Activated CD8-positive, alpha-beta T cell treated with anti-CD3 and anti-CD28 coated beads, Interleukin-2, amount 10 ng/mL, durations not matched to agents 7 days and 5 days (primary cell): ENCODE data around the gene AKAP13. TPM values are rescaled to one million over a fixed set of nuclear protein-coding genes. Genes with fewer than 3 reads are reported as not detected.
A peak's percentile ranks its signal among the peaks of the same experiment; 100 is the strongest.

Source experiments
- ATAC-seq: fragments of 150-1000 bp; cut with Tn5 transposase; one replicate; pipeline ENCODE4 v1.10.0; 2021; ENCODE audit warnings: moderate library complexity
- CTCF ChIA-PET: fragments of 350-600 bp; sonication (Branson Sonifier 250); formaldehyde crosslinking; loops from one replicate; lab custom pipeline; 2021; ENCODE audit warnings: antibody characterized with exemption; lab: Charles Lee
- POLR2A ChIA-PET: fragments of 350-600 bp; sonication (Branson Sonifier 250); formaldehyde crosslinking; loops from one replicate; lab custom pipeline; 2021; ENCODE audit warnings: antibody characterized with exemption; lab: Charles Lee
- DNase-seq: peaks from one replicate; pipeline ENCODE4 v3.0.0-alpha.2; 2020
- H3K27ac Mint-ChIP-seq: one replicate; pipeline ENCODE4 v1.8.0; 2021; ENCODE audit warnings: mild to moderate bottlenecking, mixed read lengths
- H3K27me3 Mint-ChIP-seq: one replicate; pipeline ENCODE4 v1.8.0; 2021; ENCODE audit warnings: low read depth, mixed read lengths
- H3K36me3 Mint-ChIP-seq: one replicate; pipeline ENCODE4 v1.8.0; 2021; ENCODE audit warnings: low read depth, mixed read lengths
- H3K4me1 Mint-ChIP-seq: one replicate; pipeline ENCODE4 v1.8.0; 2021; ENCODE audit warnings: low read depth, mixed read lengths
- H3K4me3 Mint-ChIP-seq: one replicate; pipeline ENCODE4 v1.8.0; 2021; ENCODE audit warnings: mild to moderate bottlenecking, mixed read lengths
- H3K9me3 Mint-ChIP-seq: one replicate; pipeline ENCODE4 v1.8.0; 2022; ENCODE audit warnings: mixed read lengths; ENCODE audit not compliant: insufficient read depth
- total RNA-seq, 2 experiments: library from RNA; stranded (reverse); gene quantifications; one replicate each; pipeline ENCODE4 v1.2.3, GENCODE V29; 2021

The AKAP13 gene
- total RNA-seq, 2 experiments from 2014 or later = 112 to 117 TPM

GRCh38 chr15:85777250-85778106 lies 397.1 kb downstream of the AKAP13 start:
- peaks cover 20% of the 10 kb centered on the region for H3K4me1 Mint-ChIP-seq
- POLR2A ChIA-PET = no interaction called here
- H3K4me3 Mint-ChIP-seq = no peak overlapping the region
- no peaks in the 10 kb centered on the region for H3K9me3 Mint-ChIP-seq
- no peak overlapping the region for H3K27ac Mint-ChIP-seq
- CTCF ChIA-PET = no interaction called here
- no peaks in the 10 kb centered on the region for H3K36me3 Mint-ChIP-seq
- no peaks in the 10 kb centered on the region for H3K27me3 Mint-ChIP-seq
- DNase-seq (no peak), ATAC-seq (no peak)

- ATAC-seq = no peak
These were observed 397.8 kb downstream of the AKAP13 start for GRCh38 chr15:85778107-85778776.

GRCh38 chr15:85779249-85779648 lies 398.8 kb downstream of the AKAP13 start:
- no peaks in the 10 kb centered on the region for H3K27me3 Mint-ChIP-seq
- no peaks in the 10 kb centered on the region for H3K36me3 Mint-ChIP-seq
- DNase-seq (no peak), ATAC-seq (no peak)
- H3K4me3 Mint-ChIP-seq = no peak overlapping the region
- ChIA-PET CTCF (no interaction called here), POLR2A (interaction anchor here (1.1 kb wide), 1 partner anchor 87 kb away, joined by 4 read pairs; no protein-coding TSS in a partner anchor)
- peaks cover 28% of the 10 kb centered on the region for H3K4me1 Mint-ChIP-seq
- H3K9me3 Mint-ChIP-seq = no peaks in the 10 kb centered on the region
- H3K27ac Mint-ChIP-seq = no peak overlapping the region

More at GRCh38 chr15:85778107-85778776, 397.8 kb downstream of the AKAP13 start:
- H3K4me3 Mint-ChIP-seq = no peak overlapping the region
- peaks cover 23% of the 10 kb centered on the region for H3K4me1 Mint-ChIP-seq
- no peak overlapping the region for H3K27ac Mint-ChIP-seq
- no peaks in the 10 kb centered on the region for H3K27me3 Mint-ChIP-seq
- POLR2A ChIA-PET = interaction anchor here (0.6 to 1.1 kb wide), 2 partner anchors 45 to 86 kb away, joined by 3 to 4 read pairs; no protein-coding TSS in a partner anchor
- H3K9me3 Mint-ChIP-seq = no peaks in the 10 kb centered on the region
- H3K36me3 Mint-ChIP-seq = no peaks in the 10 kb centered on the region
- CTCF ChIA-PET = no interaction called here
- no peak for DNase-seq

- Mint-ChIP-seq H3K4me1 (peaks cover 37% of the 10 kb centered on the region), H3K4me3 (no peak overlapping the region), H3K27me3 (no peaks in the 10 kb centered on the region), H3K36me3 (no peaks in the 10 kb centered on the region), H3K27ac (no peak overlapping the region), H3K9me3 (no peaks in the 10 kb centered on the region)
- DNase-seq (no peak), ATAC-seq (no peak)
- CTCF ChIA-PET = interaction anchor here (1.1 kb wide), 1 partner anchor 13 kb away, joined by 3 read pairs; no protein-coding TSS in a partner anchor
- POLR2A ChIA-PET = no interaction called here
These were observed 400.0 kb downstream of the AKAP13 start for GRCh38 chr15:85780225-85780985.

- no peak overlapping the region for H3K27ac Mint-ChIP-seq
- DNase-seq (no peak), ATAC-seq (no peak)
- CTCF ChIA-PET = interaction anchor here (1.1 kb wide), 1 partner anchor 12 kb away, joined by 3 read pairs; no protein-coding TSS in a partner anchor
- H3K4me3 Mint-ChIP-seq = no peak overlapping the region
- H3K4me1 Mint-ChIP-seq = peaks cover 44% of the 10 kb centered on the region
- no peaks in the 10 kb centered on the region for H3K27me3 Mint-ChIP-seq
- H3K9me3 Mint-ChIP-seq = no peaks in the 10 kb centered on the region
- POLR2A ChIA-PET = no interaction called here
- H3K36me3 Mint-ChIP-seq = no peaks in the 10 kb centered on the region
These were observed 400.7 kb downstream of the AKAP13 start for GRCh38 chr15:85781099-85781498.

GRCh38 chr15:85782064-85782463 lies 401.7 kb downstream of the AKAP13 start:
- Mint-ChIP-seq H3K27ac (no peak overlapping the region), H3K9me3 (no peaks in the 10 kb centered on the region), H3K27me3 (no peaks in the 10 kb centered on the region), H3K4me3 (no peak overlapping the region), H3K4me1 (peaks cover 51% of the 10 kb centered on the region), H3K36me3 (no peaks in the 10 kb centered on the region)
- POLR2A ChIA-PET = no interaction called here
- no peak for ATAC-seq
- no peak for DNase-seq
- CTCF ChIA-PET = interaction anchor here (1.1 kb wide), 1 partner anchor 59 kb away, joined by 3 read pairs; no protein-coding TSS in a partner anchor

DNA sequence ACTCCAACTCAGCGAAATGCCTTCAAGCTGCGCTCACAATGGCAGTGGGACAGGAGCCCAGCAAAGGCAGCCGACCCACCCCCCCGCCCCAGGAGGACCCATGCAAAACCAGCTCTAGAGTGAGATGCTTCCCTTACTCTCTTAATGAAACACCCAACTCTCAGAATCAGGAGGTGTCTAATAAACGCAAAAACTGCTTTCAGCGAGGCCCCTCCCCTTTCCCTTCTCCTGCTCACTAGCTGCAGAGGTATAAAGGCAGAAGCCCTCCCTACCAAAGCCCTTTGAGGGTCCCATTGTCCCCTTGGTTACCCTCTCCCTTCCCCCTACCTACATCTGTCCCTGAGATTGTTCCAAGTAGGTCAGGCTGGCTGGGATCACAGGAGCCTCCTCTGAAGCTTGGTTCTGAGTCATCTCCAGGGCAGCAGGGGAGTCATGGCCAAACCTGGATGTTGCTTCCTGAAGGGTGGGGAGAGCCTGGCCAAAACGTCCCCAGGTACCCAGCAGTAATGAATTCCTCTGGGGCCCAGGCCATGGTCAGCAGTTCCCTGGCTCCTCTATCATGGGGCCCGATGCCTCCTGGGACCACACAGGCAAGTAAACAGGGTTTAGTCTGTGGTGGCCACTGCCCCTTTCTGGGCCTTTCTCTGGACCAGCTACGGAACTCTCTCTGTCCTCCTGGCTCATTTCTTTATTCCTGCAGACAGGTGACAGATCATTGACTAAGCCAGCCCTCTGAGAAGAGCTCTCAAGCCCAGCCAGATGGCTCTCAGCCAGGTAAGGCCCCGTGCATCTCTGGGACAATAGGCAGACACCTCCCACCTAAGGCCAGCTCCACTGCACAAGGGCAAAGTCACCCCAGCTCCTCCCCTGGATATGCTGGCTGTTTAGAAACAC lies 405.7 kb downstream of the AKAP13 start:
- DNase-seq (no peak), ATAC-seq (peak; percentile 27)
- Mint-ChIP-seq H3K36me3 (peaks cover 3% of the 10 kb centered on the region), H3K27me3 (no peaks in the 10 kb centered on the region), H3K4me3 (peak overlapping the region; percentile 65), H3K27ac (peak overlapping the region; percentile 88), H3K4me1 (peaks cover 62% of the 10 kb centered on the region), H3K9me3 (no peaks in the 10 kb centered on the region)
- ChIA-PET POLR2A (interaction anchor here (0.6 kb wide), 1 partner anchor 204 kb away, joined by 3 read pairs; no protein-coding TSS in a partner anchor), CTCF (interaction anchor here (1.0 to 1.7 kb wide), 2 partner anchors 55 to 57 kb away, joined by 3 to 7 read pairs; no protein-coding TSS in a partner anchor)

GRCh38 chr15:85786781-85787114 lies 406.3 kb downstream of the AKAP13 start:
- CTCF ChIA-PET = interaction anchor here (1.1 to 1.7 kb wide), 2 partner anchors 10 to 58 kb away, joined by 3 to 7 read pairs; no protein-coding TSS in a partner anchor
- ATAC-seq = no peak
- DNase-seq = no peak
- Mint-ChIP-seq H3K4me1 (peaks cover 60% of the 10 kb centered on the region), H3K36me3 (peaks cover 3% of the 10 kb centered on the region), H3K27me3 (no peaks in the 10 kb centered on the region), H3K9me3 (no peaks in the 10 kb centered on the region), H3K27ac (no peak overlapping the region), H3K4me3 (no peak overlapping the region)
- POLR2A ChIA-PET = no interaction called here

DNA sequence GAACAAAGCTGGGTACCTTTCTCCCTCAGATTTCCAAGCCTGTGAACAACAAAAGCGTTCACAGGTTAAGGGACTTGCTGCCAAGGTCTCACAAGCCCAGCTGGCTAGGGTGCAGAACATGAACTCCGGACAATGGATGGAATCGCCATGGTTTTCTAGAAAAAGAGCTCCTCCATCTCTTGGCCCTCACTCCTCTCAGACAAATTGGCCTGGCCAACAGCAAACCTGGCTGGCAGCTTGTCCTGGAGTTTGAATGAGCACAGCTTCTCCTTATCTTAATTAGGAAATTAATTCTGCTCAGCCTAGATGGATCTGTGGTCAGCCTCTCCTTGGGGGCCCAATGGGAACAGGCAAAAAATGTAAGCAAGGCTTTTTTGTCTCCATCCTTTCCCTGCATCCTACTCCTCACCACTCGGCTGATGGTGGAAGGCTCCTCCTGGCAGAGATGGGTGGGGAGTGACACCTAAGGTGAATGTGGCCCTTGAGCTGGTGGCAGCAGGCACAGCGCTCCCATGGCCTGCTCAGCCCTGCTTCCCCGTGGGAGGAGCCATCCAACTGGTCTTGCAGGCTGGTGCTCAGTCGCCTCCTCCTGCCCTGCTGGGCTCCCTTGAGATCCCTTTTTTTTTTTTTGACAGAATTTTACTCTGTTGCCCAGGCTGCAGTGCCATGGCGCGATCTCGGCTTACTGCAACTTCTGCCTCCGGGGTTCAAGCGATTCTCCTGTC lies 408.5 kb downstream of the AKAP13 start:
- no peak overlapping the region for H3K27ac Mint-ChIP-seq
- no peak for DNase-seq
- POLR2A ChIA-PET = no interaction called here
- CTCF ChIA-PET = interaction anchor here (1.1 to 1.5 kb wide), 3 partner anchors 15 to 53 kb away, joined by 3 to 5 read pairs (median 4); no protein-coding TSS in a partner anchor
- H3K9me3 Mint-ChIP-seq = no peaks in the 10 kb centered on the region
- H3K4me1 Mint-ChIP-seq = peaks cover 64% of the 10 kb centered on the region
- H3K27me3 Mint-ChIP-seq = no peaks in the 10 kb centered on the region
- H3K4me3 Mint-ChIP-seq = no peak overlapping the region
- H3K36me3 Mint-ChIP-seq = peaks cover 3% of the 10 kb centered on the region
- no peak for ATAC-seq

GRCh38 chr15:85789496-85789875 lies 409.1 kb downstream of the AKAP13 start:
- H3K27me3 Mint-ChIP-seq = no peaks in the 10 kb centered on the region
- H3K4me3 Mint-ChIP-seq = no peak overlapping the region
- H3K4me1 Mint-ChIP-seq = peaks cover 61% of the 10 kb centered on the region
- ChIA-PET CTCF (interaction anchor here (1.1 to 1.5 kb wide), 2 partner anchors 14 to 51 kb away, joined by 3 to 4 read pairs; no protein-coding TSS in a partner anchor), POLR2A (no interaction called here)
- H3K9me3 Mint-ChIP-seq = no peaks in the 10 kb centered on the region
- H3K36me3 Mint-ChIP-seq = peaks cover 3% of the 10 kb centered on the region
- no peak overlapping the region for H3K27ac Mint-ChIP-seq
- DNase-seq = no peak
- ATAC-seq = no peak
